ENCODE data around the gene CPNE4.

CPNE4 gene

DNA sequence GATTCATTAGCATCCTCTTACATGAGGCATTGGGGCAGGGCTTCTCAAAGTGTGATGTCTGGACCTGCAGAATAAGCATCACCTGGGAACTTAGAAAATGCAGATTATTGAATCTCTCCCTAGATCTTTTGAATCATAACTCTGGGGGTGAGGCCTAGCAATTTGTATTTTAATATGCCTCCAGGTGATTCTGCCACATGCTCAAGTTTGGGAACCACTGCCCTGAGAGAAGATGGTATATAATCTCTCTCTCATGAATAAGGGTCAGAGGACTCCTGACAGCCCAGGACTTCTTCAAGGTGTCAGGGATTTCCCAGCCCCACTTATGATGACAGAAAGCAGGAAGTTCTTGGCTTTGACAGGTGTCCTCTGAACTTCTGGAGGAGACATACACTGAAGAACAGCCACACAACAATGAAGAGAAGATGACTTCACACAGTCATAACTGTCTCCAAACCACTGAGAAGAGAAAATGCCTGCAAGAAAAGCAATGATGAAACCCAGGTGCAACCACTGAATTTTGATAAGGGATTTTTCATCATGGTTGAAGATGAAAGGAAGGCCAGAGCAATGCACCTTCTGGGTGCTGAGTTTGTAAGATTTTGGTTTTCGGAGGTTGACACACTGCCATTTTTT lies 320.1 kb downstream of the CPNE4 start:
- no peak for DNase-seq (ENCODE audit: low read depth, low spot score)
- Histone ChIP-seq H3K36me3 (ENCODE audit: control insufficient read depth, insufficient read depth, low read length) (no peaks in the 10 kb centered on the region), H3K27me3 (ENCODE audit: control insufficient read depth, insufficient read depth, low read length) (no peaks in the 10 kb centered on the region; the same call in 1 of the 2 replicates), H3K27ac (ENCODE audit: low read length) (no peak overlapping the region), H3K4me3 (ENCODE audit: low read length) (no peak overlapping the region), H3K4me1 (ENCODE audit: control insufficient read depth, insufficient read depth, low read length) (no peaks in the 10 kb centered on the region; the same call in 1 of the 2 replicates), H3K9me3 (ENCODE audit: control insufficient read depth, insufficient read depth, low read length) (no peaks in the 10 kb centered on the region)
- no CpG with 5 or more reads among the region's 1 CpG for WGBS (ENCODE audit: insufficient coverage, insufficient read length)

- no peak for DNase-seq (ENCODE audit: low read depth, low spot score)
- 100% methylated on average over 1 of the region's 3 CpGs for WGBS (ENCODE audit: insufficient coverage, insufficient read length)
- no peaks in the 10 kb centered on the region for H3K36me3 ChIP-seq (ENCODE audit: control insufficient read depth, insufficient read depth, low read length)
- H3K27ac ChIP-seq (ENCODE audit: low read length): no peak overlapping the region
- H3K9me3 ChIP-seq (ENCODE audit: control insufficient read depth, insufficient read depth, low read length): no peaks in the 10 kb centered on the region
- no peaks in the 10 kb centered on the region; the same call in 1 of the 2 replicates for H3K27me3 ChIP-seq (ENCODE audit: control insufficient read depth, insufficient read depth, low read length)
- no peaks in the 10 kb centered on the region; the same call in 1 of the 2 replicates for H3K4me1 ChIP-seq (ENCODE audit: control insufficient read depth, insufficient read depth, low read length)
- H3K4me3 ChIP-seq (ENCODE audit: low read length): no peak overlapping the region
These were observed 321.2 kb downstream of the CPNE4 start for GRCh38 chr3:131713416-131714123.

DNA sequence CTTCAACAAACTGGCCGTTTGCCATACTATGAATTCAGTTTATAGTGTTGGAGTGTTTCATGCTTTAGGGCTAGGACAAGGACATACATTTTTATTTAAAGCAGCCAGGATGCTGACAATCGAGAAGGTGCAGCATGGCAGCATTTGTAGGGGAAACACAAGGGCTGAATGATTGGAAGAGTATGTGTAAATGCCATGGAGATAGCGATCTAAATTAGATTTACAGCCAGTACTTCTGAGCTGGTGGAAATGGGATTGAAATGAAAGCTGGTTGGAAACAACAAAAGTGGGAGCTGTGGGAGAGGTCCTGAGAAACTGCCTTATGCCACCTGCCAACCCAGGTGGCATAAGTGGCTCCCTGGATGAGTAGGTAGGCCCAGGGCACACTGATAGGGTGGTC lies 322.2 kb downstream of the CPNE4 start:
- no peaks in the 10 kb centered on the region; the same call in 1 of the 2 replicates for H3K27me3 ChIP-seq (ENCODE audit: control insufficient read depth, insufficient read depth, low read length)
- H3K4me1 ChIP-seq (ENCODE audit: control insufficient read depth, insufficient read depth, low read length): no peaks in the 10 kb centered on the region; the same call in 1 of the 2 replicates
- WGBS (ENCODE audit: insufficient coverage, insufficient read length): no CpG with 5 or more reads among the region's 3 CpGs
- H3K36me3 ChIP-seq (ENCODE audit: control insufficient read depth, insufficient read depth, low read length): no peaks in the 10 kb centered on the region
- no peak overlapping the region for H3K4me3 ChIP-seq (ENCODE audit: low read length)
- H3K27ac ChIP-seq (ENCODE audit: low read length): no peak overlapping the region
- no peak for DNase-seq (ENCODE audit: low read depth, low spot score)
- no peaks in the 10 kb centered on the region for H3K9me3 ChIP-seq (ENCODE audit: control insufficient read depth, insufficient read depth, low read length)

GRCh38 chr3:131711114-131711768 lies 323.6 kb downstream of the CPNE4 start:
- no peak for DNase-seq (ENCODE audit: low read depth, low spot score)
- Histone ChIP-seq H3K27me3 (ENCODE audit: control insufficient read depth, insufficient read depth, low read length) (no peaks in the 10 kb centered on the region; the same call in 1 of the 2 replicates), H3K4me1 (ENCODE audit: control insufficient read depth, insufficient read depth, low read length) (no peaks in the 10 kb centered on the region; the same call in 1 of the 2 replicates), H3K9me3 (ENCODE audit: control insufficient read depth, insufficient read depth, low read length) (no peaks in the 10 kb centered on the region), H3K36me3 (ENCODE audit: control insufficient read depth, insufficient read depth, low read length) (no peaks in the 10 kb centered on the region), H3K4me3 (ENCODE audit: low read length) (no peak overlapping the region), H3K27ac (ENCODE audit: low read length) (no peak overlapping the region)
- no CpG with 5 or more reads among the region's 7 CpGs for WGBS (ENCODE audit: insufficient coverage, insufficient read length)

- H3K4me1 ChIP-seq (ENCODE audit: control insufficient read depth, insufficient read depth, low read length): peaks cover 2% of the 10 kb centered on the region; the same call in 1 of the 2 replicates
These were observed 326.6 kb downstream of the CPNE4 start for GRCh38 chr3:131708241-131708640.

GRCh38 chr3:131705558-131706051 lies 329.2 kb downstream of the CPNE4 start:
- Histone ChIP-seq H3K4me3 (ENCODE audit: low read length) (no peak overlapping the region), H3K4me1 (ENCODE audit: control insufficient read depth, insufficient read depth, low read length) (peaks cover 2% of the 10 kb centered on the region; the same call in 1 of the 2 replicates), H3K27ac (ENCODE audit: low read length) (no peak overlapping the region), H3K27me3 (ENCODE audit: control insufficient read depth, insufficient read depth, low read length) (no peaks in the 10 kb centered on the region), H3K36me3 (ENCODE audit: control insufficient read depth, insufficient read depth, low read length) (no peaks in the 10 kb centered on the region), H3K9me3 (ENCODE audit: control insufficient read depth, insufficient read depth, low read length) (no peaks in the 10 kb centered on the region)
- no CpG with 5 or more reads among the region's 3 CpGs for WGBS (ENCODE audit: insufficient coverage, insufficient read length)
- no peak for DNase-seq (ENCODE audit: low read depth, low spot score)

More at GRCh38 chr3:131708241-131708640, 326.6 kb downstream of the CPNE4 start:
- Histone ChIP-seq H3K36me3 (ENCODE audit: control insufficient read depth, insufficient read depth, low read length) (no peaks in the 10 kb centered on the region), H3K27me3 (ENCODE audit: control insufficient read depth, insufficient read depth, low read length) (no peaks in the 10 kb centered on the region), H3K4me3 (ENCODE audit: low read length) (no peak overlapping the region), H3K27ac (ENCODE audit: low read length) (no peak overlapping the region), H3K9me3 (ENCODE audit: control insufficient read depth, insufficient read depth, low read length) (no peaks in the 10 kb centered on the region)
- DNase-seq (ENCODE audit: low read depth, low spot score): no peak

DNA sequence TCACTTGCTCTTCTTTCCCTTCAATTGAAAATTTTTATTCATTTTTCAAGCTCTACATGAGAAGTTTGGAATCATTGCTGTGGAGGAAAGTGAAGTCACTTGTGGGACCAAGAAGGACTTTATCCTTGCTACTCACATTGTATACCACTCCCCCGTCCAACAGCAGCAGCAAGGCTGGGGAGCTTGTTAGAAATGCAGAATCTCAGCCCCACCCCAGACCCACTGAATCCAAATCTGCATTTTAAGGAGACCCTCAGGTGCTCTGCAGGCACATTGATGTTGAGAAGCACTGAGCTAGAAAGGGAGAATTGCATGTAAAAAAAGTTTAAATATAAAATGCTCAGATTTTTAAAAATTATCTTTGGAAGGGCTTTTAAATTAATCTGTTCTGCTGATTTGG lies 329.7 kb downstream of the CPNE4 start:
- Histone ChIP-seq H3K36me3 (ENCODE audit: control insufficient read depth, insufficient read depth, low read length) (no peaks in the 10 kb centered on the region), H3K4me3 (ENCODE audit: low read length) (no peak overlapping the region), H3K9me3 (ENCODE audit: control insufficient read depth, insufficient read depth, low read length) (no peaks in the 10 kb centered on the region), H3K4me1 (ENCODE audit: control insufficient read depth, insufficient read depth, low read length) (peaks cover 2% of the 10 kb centered on the region; the same call in 1 of the 2 replicates), H3K27me3 (ENCODE audit: control insufficient read depth, insufficient read depth, low read length) (no peaks in the 10 kb centered on the region), H3K27ac (ENCODE audit: low read length) (no peak overlapping the region)
- no CpG with 5 or more reads among the region's 1 CpG for WGBS (ENCODE audit: insufficient coverage, insufficient read length)
- no peak for DNase-seq (ENCODE audit: low read depth, low spot score)

- peaks cover 2% of the 10 kb centered on the region; the same call in 1 of the 2 replicates for H3K4me1 ChIP-seq (ENCODE audit: control insufficient read depth, insufficient read depth, low read length)
- DNase-seq (ENCODE audit: low read depth, low spot score): no peak
- no peaks in the 10 kb centered on the region for H3K36me3 ChIP-seq (ENCODE audit: control insufficient read depth, insufficient read depth, low read length)
- H3K9me3 ChIP-seq (ENCODE audit: control insufficient read depth, insufficient read depth, low read length): no peaks in the 10 kb centered on the region
- H3K4me3 ChIP-seq (ENCODE audit: low read length): no peak overlapping the region
- H3K27me3 ChIP-seq (ENCODE audit: control insufficient read depth, insufficient read depth, low read length): no peaks in the 10 kb centered on the region
- WGBS (ENCODE audit: insufficient coverage, insufficient read length): no CpG with 5 or more reads among the region's 2 CpGs
- H3K27ac ChIP-seq (ENCODE audit: low read length): no peak overlapping the region
These were observed 330.7 kb downstream of the CPNE4 start for GRCh38 chr3:131704098-131704497.

DNA sequence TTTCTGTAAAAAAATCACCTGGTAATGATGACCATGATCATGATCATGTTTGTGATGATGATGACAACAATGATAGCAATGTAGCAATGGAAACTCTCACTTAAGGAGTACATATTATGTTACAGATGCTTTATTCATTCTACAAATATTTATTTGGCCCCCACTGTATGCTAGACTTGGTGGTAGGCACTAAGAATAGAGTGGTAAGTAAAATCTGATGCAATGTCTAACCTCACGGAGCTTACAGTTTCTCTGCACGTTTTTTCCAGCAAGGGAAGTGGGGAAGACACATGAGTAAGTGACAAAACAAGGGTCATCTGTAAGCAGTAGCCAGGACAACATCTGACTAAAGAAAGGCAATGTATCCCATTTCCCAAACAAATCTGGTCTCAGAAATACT lies 332.7 kb downstream of the CPNE4 start:
- DNase-seq (ENCODE audit: low read depth, low spot score): no peak
- no CpG with 5 or more reads among the region's 2 CpGs for WGBS (ENCODE audit: insufficient coverage, insufficient read length)
- no peaks in the 10 kb centered on the region for H3K27me3 ChIP-seq (ENCODE audit: control insufficient read depth, insufficient read depth, low read length)

GRCh38 chr3:131701153-131701770 lies 333.6 kb downstream of the CPNE4 start:
- Histone ChIP-seq H3K27me3 (ENCODE audit: control insufficient read depth, insufficient read depth, low read length) (no peaks in the 10 kb centered on the region), H3K4me3 (ENCODE audit: low read length) (no peak overlapping the region)
- DNase-seq (ENCODE audit: low read depth, low spot score): no peak

More for the DNA sequence above, 332.7 kb downstream of the CPNE4 start:
- Histone ChIP-seq H3K4me1 (ENCODE audit: control insufficient read depth, insufficient read depth, low read length) (peaks cover 2% of the 10 kb centered on the region; the same call in 1 of the 2 replicates), H3K4me3 (ENCODE audit: low read length) (no peak overlapping the region), H3K36me3 (ENCODE audit: control insufficient read depth, insufficient read depth, low read length) (no peaks in the 10 kb centered on the region), H3K9me3 (ENCODE audit: control insufficient read depth, insufficient read depth, low read length) (no peaks in the 10 kb centered on the region), H3K27ac (ENCODE audit: low read length) (no peak overlapping the region)

More at GRCh38 chr3:131701153-131701770, 333.6 kb downstream of the CPNE4 start:
- Histone ChIP-seq H3K36me3 (ENCODE audit: control insufficient read depth, insufficient read depth, low read length) (no peaks in the 10 kb centered on the region), H3K27ac (ENCODE audit: low read length) (no peak overlapping the region), H3K4me1 (ENCODE audit: control insufficient read depth, insufficient read depth, low read length) (peaks cover 2% of the 10 kb centered on the region; the same call in 1 of the 2 replicates), H3K9me3 (ENCODE audit: control insufficient read depth, insufficient read depth, low read length) (no peaks in the 10 kb centered on the region)
- no CpG with 5 or more reads among the region's 2 CpGs for WGBS (ENCODE audit: insufficient coverage, insufficient read length)
